ENCODE measurements around the gene FAM227A.

The FAM227A gene

DNA sequence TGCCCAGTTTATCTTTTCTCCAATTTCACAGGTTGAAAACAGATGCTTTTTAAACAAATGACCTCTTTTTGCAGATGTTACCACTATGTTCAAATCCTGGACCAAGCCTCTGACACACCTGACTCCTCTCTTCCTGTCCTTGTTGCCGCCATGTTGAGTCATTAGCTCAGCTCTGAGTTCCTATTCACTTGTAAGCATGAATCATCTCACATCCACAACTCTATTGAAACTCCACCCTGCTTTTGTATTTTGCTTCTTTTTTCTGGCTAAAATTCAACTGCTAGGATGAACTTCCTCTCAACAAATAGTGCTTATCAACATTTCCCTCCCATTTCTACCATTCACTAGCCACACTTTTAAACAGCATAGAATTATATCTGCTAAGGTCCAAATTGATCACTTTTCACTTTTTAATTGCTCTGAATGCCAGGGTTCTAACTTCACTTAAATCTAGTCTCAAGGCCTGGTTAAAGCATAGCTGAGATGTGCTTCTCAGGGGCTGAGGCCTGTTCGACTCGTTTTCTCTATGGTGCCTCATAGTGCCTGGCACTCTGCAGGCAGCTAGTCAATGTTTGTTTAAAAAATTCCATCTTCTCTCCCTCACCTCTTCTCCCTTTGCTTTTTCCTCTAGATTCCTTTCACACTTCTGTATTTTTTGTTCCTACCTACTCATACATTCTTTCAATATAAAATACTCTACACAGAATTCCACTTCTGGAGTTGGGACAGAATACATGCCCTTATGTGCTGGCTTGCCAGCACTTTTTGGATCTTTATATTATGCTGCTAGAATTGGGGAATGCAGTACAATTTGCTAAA is 40.6 kb upstream of the FAM227A start:
- TF ChIP-seq, protein P1, sequence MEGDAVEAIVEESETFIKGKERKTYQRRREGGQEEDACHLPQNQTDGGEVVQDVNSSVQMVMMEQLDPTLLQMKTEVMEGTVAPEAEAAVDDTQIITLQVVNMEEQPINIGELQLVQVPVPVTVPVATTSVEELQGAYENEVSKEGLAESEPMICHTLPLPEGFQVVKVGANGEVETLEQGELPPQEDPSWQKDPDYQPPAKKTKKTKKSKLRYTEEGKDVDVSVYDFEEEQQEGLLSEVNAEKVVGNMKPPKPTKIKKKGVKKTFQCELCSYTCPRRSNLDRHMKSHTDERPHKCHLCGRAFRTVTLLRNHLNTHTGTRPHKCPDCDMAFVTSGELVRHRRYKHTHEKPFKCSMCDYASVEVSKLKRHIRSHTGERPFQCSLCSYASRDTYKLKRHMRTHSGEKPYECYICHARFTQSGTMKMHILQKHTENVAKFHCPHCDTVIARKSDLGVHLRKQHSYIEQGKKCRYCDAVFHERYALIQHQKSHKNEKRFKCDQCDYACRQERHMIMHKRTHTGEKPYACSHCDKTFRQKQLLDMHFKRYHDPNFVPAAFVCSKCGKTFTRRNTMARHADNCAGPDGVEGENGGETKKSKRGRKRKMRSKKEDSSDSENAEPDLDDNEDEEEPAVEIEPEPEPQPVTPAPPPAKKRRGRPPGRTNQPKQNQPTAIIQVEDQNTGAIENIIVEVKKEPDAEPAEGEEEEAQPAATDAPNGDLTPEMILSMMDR (IDR thresholded peaks at IDR 0.05), result no peak
- Histone ChIP-seq H3K9me3 (no peaks in the 10 kb centered on the region), H3K27me3 (no peaks in the 10 kb centered on the region), H3K27ac (peak overlapping the region; percentile 49 to 94), H3K4me1 (peaks cover 0 to 69% (median 36%) of the 10 kb centered on the region in 4 donors), H3K4me3 (peak overlapping the region; percentile 68 to 77), H3K36me3 (peaks cover 0 to 14% (median 8%) of the 10 kb centered on the region in 3 donors)
- intact Hi-C loops (cut with DNase I; ENCODE audit: low total_unique reads), result no loop called here
- DNase-seq, result no peak

DNA sequence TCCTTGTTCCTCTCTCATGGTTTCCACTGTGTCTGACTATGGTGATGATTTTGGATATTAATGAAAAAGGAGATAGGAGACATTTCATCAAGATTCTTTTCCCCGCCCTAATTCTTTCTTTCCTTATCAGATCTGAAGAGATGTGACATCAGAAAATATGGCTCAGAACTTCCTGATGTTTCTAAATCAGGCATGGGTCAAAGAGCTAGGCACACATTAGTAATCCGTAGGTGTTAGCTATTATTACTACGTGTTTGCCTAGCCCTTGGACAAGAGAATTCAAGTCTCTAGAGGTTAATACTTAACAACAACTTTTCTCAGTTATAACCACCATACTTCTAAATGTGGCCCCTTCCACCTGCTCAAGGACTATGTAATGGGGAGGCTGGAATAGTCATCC is 38.7 kb upstream of the FAM227A start:
- DNase-seq, result no peak
- TF ChIP-seq, protein P1 (IDR thresholded peaks at IDR 0.05), result no peak
- no peaks in the 10 kb centered on the region for H3K9me3 ChIP-seq
- no peaks in the 10 kb centered on the region for H3K27me3 ChIP-seq
- intact Hi-C loops (cut with DNase I; ENCODE audit: low total_unique reads), result no loop called here
- H3K4me3 ChIP-seq, result no peak overlapping the region
- H3K4me1 ChIP-seq, result peaks cover 0 to 64% (median 34%) of the 10 kb centered on the region in 4 donors
- H3K36me3 ChIP-seq, result peaks cover 0 to 30% (median 17%) of the 10 kb centered on the region in 3 donors
- H3K27ac ChIP-seq, result no peak overlapping the region

DNA sequence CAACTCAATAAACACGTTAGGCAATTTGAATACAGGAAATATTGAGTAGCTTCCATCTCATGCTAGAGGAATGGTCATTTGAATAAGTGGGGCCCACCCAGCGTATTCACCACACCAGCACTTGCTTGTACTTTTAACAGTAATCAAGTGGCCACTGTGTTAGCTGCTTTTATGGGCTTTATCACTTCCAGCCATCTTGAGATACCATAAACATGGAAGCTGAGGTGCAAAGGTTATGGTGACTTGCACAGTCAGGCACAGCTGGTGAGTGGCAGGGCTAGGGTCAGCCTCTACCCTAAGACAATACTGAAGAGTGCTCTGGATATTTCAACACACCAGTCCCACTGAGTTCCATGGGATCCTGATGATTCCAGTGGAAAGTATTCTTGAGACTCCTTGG is 37.9 kb upstream of the FAM227A start:
- Histone ChIP-seq H3K27ac (no peak overlapping the region), H3K9me3 (no peaks in the 10 kb centered on the region), H3K4me1 (peaks cover 0 to 55% (median 31%) of the 10 kb centered on the region in 4 donors), H3K27me3 (no peaks in the 10 kb centered on the region), H3K4me3 (no peak overlapping the region), H3K36me3 (peaks cover 6 to 38% (median 22%) of the 10 kb centered on the region in 3 donors)
- DNase-seq, result no peak
- intact Hi-C loops (cut with DNase I; ENCODE audit: low total_unique reads), result no loop called here
- TF ChIP-seq, protein P1 (IDR thresholded peaks at IDR 0.05), result no peak

DNA sequence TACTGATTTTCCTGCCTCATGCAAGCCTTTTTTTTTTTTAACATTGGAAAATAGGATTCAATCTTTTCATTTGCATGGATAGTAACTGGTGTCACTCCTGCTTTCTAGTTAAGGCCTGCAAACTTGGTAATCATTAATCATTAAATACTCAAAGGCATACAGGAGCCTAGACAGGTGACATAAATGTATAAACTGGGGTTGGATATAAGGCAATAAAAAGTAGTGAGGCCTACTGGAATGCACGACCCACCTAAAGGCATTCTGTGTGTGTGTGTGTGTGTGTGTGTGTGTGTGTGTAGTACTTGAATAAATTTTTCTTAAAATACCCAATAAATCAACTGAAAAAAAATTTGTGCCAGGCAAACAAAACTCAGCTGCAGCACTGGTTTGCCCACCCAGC is 33.5 kb upstream of the FAM227A start:
- Histone ChIP-seq H3K27me3 (no peaks in the 10 kb centered on the region), H3K27ac (no peak overlapping the region), H3K4me1 (peaks cover 0 to 12% (median 0%) of the 10 kb centered on the region in 4 donors), H3K9me3 (no peaks in the 10 kb centered on the region), H3K36me3 (peaks cover 34 to 82% (median 62%) of the 10 kb centered on the region in 3 donors), H3K4me3 (no peak overlapping the region)
- DNase-seq, result no peak
- TF ChIP-seq, protein P1 (IDR thresholded peaks at IDR 0.05), result no peak
- intact Hi-C loops (cut with DNase I; ENCODE audit: low total_unique reads), result no loop called here

DNA sequence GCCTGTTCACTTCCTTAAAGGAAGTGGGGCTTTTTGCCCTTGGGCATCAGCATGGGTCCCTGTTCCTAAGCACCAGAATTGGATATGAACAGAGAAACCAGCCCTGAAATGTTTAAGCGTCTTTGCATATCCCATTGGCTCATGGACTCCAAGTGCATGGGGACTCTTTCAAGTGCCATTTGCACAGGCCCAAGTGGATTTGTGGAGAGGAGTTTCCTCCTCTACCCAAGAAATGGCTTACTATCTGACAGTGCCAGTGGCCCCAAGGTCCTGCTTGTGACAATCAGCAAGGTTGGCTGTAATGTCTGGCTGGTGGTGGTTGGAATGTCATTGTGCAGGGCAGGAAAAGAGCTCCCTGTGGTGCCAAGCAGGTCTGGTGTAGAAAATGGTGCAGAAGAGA is 29.6 kb upstream of the FAM227A start:
- peaks cover 0 to 18% (median 9%) of the 10 kb centered on the region in 4 donors for H3K4me1 ChIP-seq
- intact Hi-C loops (cut with DNase I; ENCODE audit: low total_unique reads), result no loop called here
- DNase-seq, result no peak
- no peak overlapping the region for H3K27ac ChIP-seq
- TF ChIP-seq, protein P1 (IDR thresholded peaks at IDR 0.05), result no peak
- H3K36me3 ChIP-seq, result peaks cover 48 to 77% (median 63%) of the 10 kb centered on the region in 3 donors
- no peaks in the 10 kb centered on the region for H3K27me3 ChIP-seq
- H3K4me3 ChIP-seq, result no peak overlapping the region
- no peaks in the 10 kb centered on the region for H3K9me3 ChIP-seq
